ENCODE data around the gene GPC6.

GPC6 gene

DNA sequence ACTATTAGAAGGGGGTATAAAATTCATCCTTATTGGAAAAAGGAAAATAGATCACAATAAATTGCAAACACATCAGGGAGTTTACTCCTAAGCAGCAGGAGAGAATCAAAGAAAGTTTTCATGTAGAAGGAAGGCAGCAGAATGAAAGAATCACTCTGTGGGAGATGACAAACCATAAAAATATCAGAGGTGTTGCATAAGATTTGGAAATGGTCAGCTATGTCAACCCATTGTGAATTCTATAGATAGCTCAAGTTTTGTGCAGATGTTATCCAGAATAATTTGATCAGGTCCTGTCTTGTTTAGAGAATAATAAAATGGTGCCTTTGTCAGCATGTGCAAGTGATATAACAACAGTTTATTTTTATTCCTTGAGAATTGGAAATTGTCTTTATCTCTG is 630.5 kb downstream of the GPC6 start:
- H3K36me3 ChIP-seq (ENCODE audit: insufficient read depth) = no peaks in the 10 kb centered on the region
- H3K27ac ChIP-seq = no peak overlapping the region
- no peaks in the 10 kb centered on the region for H3K27me3 ChIP-seq (ENCODE audit: insufficient read depth, low read depth)
- TF ChIP-seq, protein P1, sequence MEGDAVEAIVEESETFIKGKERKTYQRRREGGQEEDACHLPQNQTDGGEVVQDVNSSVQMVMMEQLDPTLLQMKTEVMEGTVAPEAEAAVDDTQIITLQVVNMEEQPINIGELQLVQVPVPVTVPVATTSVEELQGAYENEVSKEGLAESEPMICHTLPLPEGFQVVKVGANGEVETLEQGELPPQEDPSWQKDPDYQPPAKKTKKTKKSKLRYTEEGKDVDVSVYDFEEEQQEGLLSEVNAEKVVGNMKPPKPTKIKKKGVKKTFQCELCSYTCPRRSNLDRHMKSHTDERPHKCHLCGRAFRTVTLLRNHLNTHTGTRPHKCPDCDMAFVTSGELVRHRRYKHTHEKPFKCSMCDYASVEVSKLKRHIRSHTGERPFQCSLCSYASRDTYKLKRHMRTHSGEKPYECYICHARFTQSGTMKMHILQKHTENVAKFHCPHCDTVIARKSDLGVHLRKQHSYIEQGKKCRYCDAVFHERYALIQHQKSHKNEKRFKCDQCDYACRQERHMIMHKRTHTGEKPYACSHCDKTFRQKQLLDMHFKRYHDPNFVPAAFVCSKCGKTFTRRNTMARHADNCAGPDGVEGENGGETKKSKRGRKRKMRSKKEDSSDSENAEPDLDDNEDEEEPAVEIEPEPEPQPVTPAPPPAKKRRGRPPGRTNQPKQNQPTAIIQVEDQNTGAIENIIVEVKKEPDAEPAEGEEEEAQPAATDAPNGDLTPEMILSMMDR (conservative IDR thresholded peaks at IDR 0.05; ENCODE audit: low read depth, low read length) = no peak
- H3K4me2 ChIP-seq = no peak overlapping the region
- H3K4me3 ChIP-seq (IDR thresholded peaks at IDR 0.05; ENCODE audit: insufficient read depth, low read depth, low read length) = no peak overlapping the region
- H2AFZ ChIP-seq (ENCODE audit: low read depth) = no peak overlapping the region
- no peaks in the 10 kb centered on the region for H3K4me1 ChIP-seq (ENCODE audit: low read depth, poor library complexity, severe bottlenecking)
- H3K9ac ChIP-seq = no peak overlapping the region
- no peaks in the 10 kb centered on the region for H4K20me1 ChIP-seq (ENCODE audit: insufficient read depth)
- H3K79me2 ChIP-seq (ENCODE audit: insufficient read depth, low read depth) = no peaks in the 10 kb centered on the region

- Histone ChIP-seq H4K20me1 (ENCODE audit: insufficient read depth) (no peaks in the 10 kb centered on the region), H2AFZ (ENCODE audit: low read depth) (no peak overlapping the region)
These were observed 633.1 kb downstream of the GPC6 start for GRCh38 chr13:93859716-93860115.

DNA sequence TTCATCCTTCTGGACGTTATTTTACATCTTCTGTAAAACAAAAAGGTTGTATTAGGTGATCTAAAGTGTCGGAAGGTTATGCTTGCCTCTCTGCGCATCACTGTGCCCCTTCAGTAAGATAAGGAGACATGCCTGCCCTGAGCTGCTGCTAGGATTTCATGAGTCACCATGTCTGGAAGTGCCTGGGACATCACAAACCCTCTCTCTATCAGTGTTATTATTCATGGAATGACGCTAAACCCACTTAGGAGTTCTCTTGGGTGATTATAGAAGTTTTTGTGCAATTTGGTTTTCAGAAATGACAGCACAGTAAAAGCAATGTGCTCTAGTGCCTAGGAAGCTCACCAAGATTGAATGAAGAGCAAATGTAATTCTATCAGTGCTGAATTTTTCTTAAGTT is 635.2 kb downstream of the GPC6 start:
- Histone ChIP-seq H3K79me2 (ENCODE audit: insufficient read depth, low read depth) (no peaks in the 10 kb centered on the region), H3K4me3 (IDR thresholded peaks at IDR 0.05; ENCODE audit: insufficient read depth, low read depth, low read length) (no peak overlapping the region), H3K4me2 (no peak overlapping the region), H3K4me1 (ENCODE audit: low read depth, poor library complexity, severe bottlenecking) (no peaks in the 10 kb centered on the region), H3K27me3 (ENCODE audit: insufficient read depth, low read depth) (no peaks in the 10 kb centered on the region), H3K9ac (no peak overlapping the region), H3K27ac (no peak overlapping the region), H2AFZ (ENCODE audit: low read depth) (no peak overlapping the region), H4K20me1 (ENCODE audit: insufficient read depth) (no peaks in the 10 kb centered on the region), H3K36me3 (ENCODE audit: insufficient read depth) (no peaks in the 10 kb centered on the region)
- TF ChIP-seq, protein P1 (conservative IDR thresholded peaks at IDR 0.05; ENCODE audit: low read depth, low read length) = no peak

More at GRCh38 chr13:93859716-93860115, 633.1 kb downstream of the GPC6 start:
- no peak overlapping the region for H3K27ac ChIP-seq
- no peak overlapping the region for H3K9ac ChIP-seq
- H3K27me3 ChIP-seq (ENCODE audit: insufficient read depth, low read depth) = no peaks in the 10 kb centered on the region
- no peaks in the 10 kb centered on the region for H3K79me2 ChIP-seq (ENCODE audit: insufficient read depth, low read depth)
- no peak overlapping the region for H3K4me2 ChIP-seq
- no peaks in the 10 kb centered on the region for H3K4me1 ChIP-seq (ENCODE audit: low read depth, poor library complexity, severe bottlenecking)
- no peak overlapping the region for H3K4me3 ChIP-seq (IDR thresholded peaks at IDR 0.05; ENCODE audit: insufficient read depth, low read depth, low read length)
- H3K36me3 ChIP-seq (ENCODE audit: insufficient read depth) = no peaks in the 10 kb centered on the region
- TF ChIP-seq, protein P1 (conservative IDR thresholded peaks at IDR 0.05; ENCODE audit: low read depth, low read length) = no peak

GRCh38 chr13:93862259-93862658 is 635.7 kb downstream of the GPC6 start:
- Histone ChIP-seq H3K27me3 (ENCODE audit: insufficient read depth, low read depth) (no peaks in the 10 kb centered on the region), H3K4me2 (no peak overlapping the region), H3K9ac (no peak overlapping the region), H4K20me1 (ENCODE audit: insufficient read depth) (no peaks in the 10 kb centered on the region), H3K27ac (no peak overlapping the region), H3K4me1 (ENCODE audit: low read depth, poor library complexity, severe bottlenecking) (no peaks in the 10 kb centered on the region), H3K4me3 (IDR thresholded peaks at IDR 0.05; ENCODE audit: insufficient read depth, low read depth, low read length) (no peak overlapping the region), H3K36me3 (ENCODE audit: insufficient read depth) (no peaks in the 10 kb centered on the region), H2AFZ (ENCODE audit: low read depth) (no peak overlapping the region), H3K79me2 (ENCODE audit: insufficient read depth, low read depth) (no peaks in the 10 kb centered on the region)
- TF ChIP-seq, protein P1 (conservative IDR thresholded peaks at IDR 0.05; ENCODE audit: low read depth, low read length) = no peak
